RWPE1 (cell line): ENCODE results near the gene SETD7.
A peak's percentile ranks its signal among the peaks of the same experiment; 100 is the strongest.

Source experiments
- CTCF ChIA-PET: fragments of 350-600 bp; sonication (Branson Sonifier 250); formaldehyde crosslinking; extraction: SDS; loops from one replicate; lab custom pipeline; 2021; lab: Yijun Ruan, JAX
- POLR2A ChIA-PET: fragments of 400-600 bp; formaldehyde crosslinking; extraction: SDS; loops from one replicate; lab custom pipeline; 2020; ENCODE audit warnings: antibody characterized with exemption; ENCODE audit not compliant: low non-redundant PET; lab: Yijun Ruan, JAX
- DNase-seq: peaks from one replicate; pipeline ENCODE4 v3.0.0; 2012; ENCODE audit warnings: low spot score
- H3K27ac ChIP-seq: fragments of 450-650 bp; 2 replicates; pipeline ENCODE4 v1.5.1; 2017
- CTCF ChIP-seq: fragments of 450-650 bp; conservative IDR thresholded peaks from 2 replicates; pipeline ENCODE4 v1.5.1; 2017; ENCODE audit warnings: low read depth, mild to moderate bottlenecking

Gene SETD7

GRCh38 chr4:139556071-139556723, at the start of gene SETD7:
TSS of gene SETD7 (minus strand) at chr4:139556219. CDS start at chr4:139556137, 82 bp downstream.
- POLR2A ChIA-PET = interaction anchor here (1.2 to 1.3 kb wide), 2 partner anchors 12 to 380 kb away, joined by 3 to 4 read pairs; partner anchors contain the start of gene ELF2
- peak; percentile 80 for DNase-seq
- TF ChIP-seq CTCF = no peak
- peak within 1 kb of the TSS; percentile 89 for H3K27ac ChIP-seq
- CTCF ChIA-PET = interaction anchor here (1.0 to 1.3 kb wide), 3 partner anchors 47 to 179 kb away, joined by 3 to 5 read pairs (median 4); no protein-coding TSS in a partner anchor

- H3K27ac ChIP-seq = no peak overlapping the region
- CTCF ChIA-PET = interaction anchor here (0.8 to 5.2 kb wide), 2 partner anchors 46 to 61 kb away, joined by 7 to 54 read pairs; no protein-coding TSS in a partner anchor
- TF ChIP-seq CTCF = no peak
- no peak for DNase-seq
- POLR2A ChIA-PET = no interaction called here
These were observed 49.5 kb upstream of the SETD7 start for GRCh38 chr4:139605516-139605915.

- H3K27ac ChIP-seq = no peak overlapping the region
- ChIA-PET POLR2A (interaction anchor here (1.0 kb wide), 1 partner anchor 41 kb away, joined by 3 read pairs; no protein-coding TSS in a partner anchor), CTCF (interaction anchor here (0.7 to 5.2 kb wide), 16 partner anchors 23 to 589 kb away, joined by 3 to 54 read pairs (median 3); partner anchors contain the start of gene SETD7)
- DNase-seq = peak; percentile 44
- TF ChIP-seq CTCF = peak; percentile 74
These were observed 47.8 kb upstream of the SETD7 start for GRCh38 chr4:139603576-139604410.

- CTCF ChIA-PET = interaction anchor here (0.6 to 5.2 kb wide), 18 partner anchors 24 to 384 kb away, joined by 3 to 54 read pairs (median 3); partner anchors contain the start of gene SETD7
- DNase-seq = no peak
- H3K27ac ChIP-seq = no peak overlapping the region
- TF ChIP-seq CTCF = no peak
- POLR2A ChIA-PET = no interaction called here
These were observed 46.8 kb upstream of the SETD7 start for GRCh38 chr4:139602776-139603360.

- no peak for DNase-seq
- no peak overlapping the region for H3K27ac ChIP-seq
- ChIA-PET POLR2A (no interaction called here), CTCF (no interaction called here)
- TF ChIP-seq CTCF = no peak
These were observed 44.6 kb upstream of the SETD7 start for GRCh38 chr4:139600662-139601061.
